K562 (cell line): ENCODE measurements around the gene IL10. TPM values are rescaled to one million over a fixed set of nuclear protein-coding genes. Genes with fewer than 3 reads are reported as not detected.

Experiments used
- CEBPG ChIP-seq, 3 experiments: fragments of 200-800 bp in 1 of 3; sonication (Bioruptor generic) in 1 of 3; sonication (generic) in 1 of 3; formaldehyde crosslinking in 1 of 3; IDR thresholded peaks in 2 of 3; conservative IDR thresholded peaks in 1 of 3; 2 replicates each; pipeline versions ENCODE4 v1.6.1 to v1.8.0; 2016 to 2022; ENCODE audit warnings: missing compliant biosample characterization in 2 of 3, missing genetic modification characterization in 2 of 3, mild to moderate bottlenecking in 1 of 3, missing genetic modification reagents in 1 of 3
- DPF2 ChIP-seq: fragments of 450-650 bp; IDR thresholded peaks from 2 replicates; pipeline ENCODE4 v1.6.1; 2016
- ELF4 ChIP-seq: fragments of 450-650 bp; formaldehyde crosslinking; IDR thresholded peaks from 2 replicates; pipeline ENCODE4 v1.4.0; 2022; ENCODE audit warnings: missing genetic modification characterization
- ETV1 ChIP-seq: fragments of 450-650 bp; conservative IDR thresholded peaks from 2 replicates; pipeline ENCODE4 v1.6.1; 2016; ENCODE audit warnings: missing genetic modification characterization, control low read depth, low read depth, missing compliant biosample characterization
- ETV5 ChIP-seq: sonication (generic); formaldehyde crosslinking; IDR thresholded peaks from 2 replicates; pipeline ENCODE4 v1.4.0; 2020; ENCODE audit warnings: low read depth, mild to moderate bottlenecking, missing genetic modification reagents
- MAFK ChIP-seq: IDR thresholded peaks from 2 replicates; pipeline ENCODE4 v1.6.1; 2011; ENCODE audit warnings: low read length, improper control_type of control experiment
- MEIS2 ChIP-seq: fragments of 450-650 bp; IDR thresholded peaks from 2 replicates; pipeline ENCODE4 v1.6.1; 2014; ENCODE audit warnings: mild to moderate bottlenecking; ENCODE audit not compliant: partially characterized antibody
- NBN ChIP-seq: fragments of 450-650 bp; IDR thresholded peaks from 2 replicates; pipeline ENCODE4 v1.6.1; 2016; ENCODE audit warnings: low read depth, mild to moderate bottlenecking
- SMARCC2 ChIP-seq: fragments of 450-650 bp; IDR thresholded peaks from 2 replicates; pipeline ENCODE4 v1.6.1; 2017; ENCODE audit warnings: antibody characterized with exemption, moderate library complexity, mild to moderate bottlenecking, low read depth
- YBX1 ChIP-seq: fragments of 450-650 bp; IDR thresholded peaks from 2 replicates; pipeline ENCODE4 v1.7.1; 2016; ENCODE audit warnings: mild to moderate bottlenecking
- polyA plus RNA-seq, 8 experiments: library from polyadenylated mRNA; depleted of rRNA in 4 of 8; stranded (reverse) in 5 of 8; unstranded in 3 of 8; fragments of >200 nt; fragmentation: Nextera tagmentation in 2 of 8; fragmentation: Illumina TruSeq in 1 of 8; extraction: Ambion mirVana in 2 of 8; extraction: Trizol in 1 of 8; gene quantifications; 2 replicates each; pipeline versions ENCODE4 v1.2.1 to v1.2.3, GENCODE V29; 2011 to 2014; ENCODE audit warnings: inconsistent platforms in 1 of 8, missing spikeins in 1 of 8
- total RNA-seq, 7 experiments: library from RNA; depleted of rRNA in 6 of 7; stranded (reverse); fragments of >200 nt in 6 of 7; fragmentation: Illumina TruSeq in 2 of 7; extraction: Trizol in 2 of 7; gene quantifications; 2 replicates each; pipeline versions ENCODE4 v1.2.1 to v1.2.3, GENCODE V29; 2011 to 2021; ENCODE audit warnings: low replicate concordance in 1 of 7
- TF ChIP-seq, protein P1 (sequence below), 2 experiments: fragments of 450-650 bp; IDR thresholded peaks; 2 replicates each; pipeline ENCODE4 v1.6.1; 2016; ENCODE audit warnings: mild to moderate bottlenecking in 2 of 2, borderline replicate concordance in 1 of 2, low read depth in 1 of 2, moderate library complexity in 1 of 2
- TF ChIP-seq, protein P2 (sequence below), 3 experiments: fragments of 200-800 bp in 1 of 3; fragments of 250-450 bp in 1 of 3; fragments of 450-650 bp in 1 of 3; sonication (Bioruptor Pico) in 1 of 3; sonication (Bioruptor generic) in 1 of 3; formaldehyde crosslinking in 1 of 3; IDR thresholded peaks; 2 replicates each; pipeline versions ENCODE4 v1.6.1 to v1.8.0; 2016 to 2022; ENCODE audit warnings: mild to moderate bottlenecking in 2 of 3, missing genetic modification characterization in 2 of 3, missing compliant biosample characterization in 1 of 3, moderate library complexity in 1 of 3
- TF ChIP-seq, protein P3 (sequence below): fragments of 450-650 bp; IDR thresholded peaks from 2 replicates; pipeline ENCODE4 v1.6.1; 2016; ENCODE audit warnings: low read depth, mild to moderate bottlenecking, moderate library complexity

The IL10 gene
- total and polyA plus RNA-seq, 9 of the 15 experiments (the other 6 are each of a cell fraction or from before 2014, with no cell fraction given) = 0.29 TPM; not detected in 8

DNA sequence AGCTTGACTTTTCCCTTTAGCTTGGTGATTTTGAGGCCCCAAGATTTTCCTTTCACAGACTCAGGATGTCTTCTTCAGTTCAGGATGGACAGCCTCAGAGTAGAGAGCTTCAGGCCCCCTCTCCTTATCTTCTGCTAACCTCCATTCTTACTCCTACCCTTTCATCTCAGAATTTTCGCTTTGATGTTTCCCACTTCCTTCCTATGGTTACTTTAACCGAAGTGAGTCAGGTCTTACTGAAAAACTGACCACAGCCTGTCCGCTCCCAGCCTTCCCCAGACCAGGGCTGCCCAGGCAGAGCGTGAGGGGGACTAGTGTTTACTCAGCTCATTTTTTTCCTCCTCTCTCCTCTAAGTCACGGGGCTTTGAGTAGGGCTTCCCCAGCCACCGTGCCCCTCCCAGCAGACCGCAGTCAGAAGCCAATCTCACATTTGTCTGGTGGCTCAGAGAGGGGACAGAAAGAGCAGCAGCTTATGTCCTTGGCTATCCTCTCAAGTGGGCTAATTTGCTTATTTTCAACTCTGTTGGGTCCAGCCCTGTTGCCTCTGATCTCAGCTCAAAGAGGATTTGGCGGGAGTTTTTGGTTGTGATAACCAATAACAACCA is 5.9 kb downstream of the IL10 start (continued):
- TF ChIP-seq, protein P1, sequence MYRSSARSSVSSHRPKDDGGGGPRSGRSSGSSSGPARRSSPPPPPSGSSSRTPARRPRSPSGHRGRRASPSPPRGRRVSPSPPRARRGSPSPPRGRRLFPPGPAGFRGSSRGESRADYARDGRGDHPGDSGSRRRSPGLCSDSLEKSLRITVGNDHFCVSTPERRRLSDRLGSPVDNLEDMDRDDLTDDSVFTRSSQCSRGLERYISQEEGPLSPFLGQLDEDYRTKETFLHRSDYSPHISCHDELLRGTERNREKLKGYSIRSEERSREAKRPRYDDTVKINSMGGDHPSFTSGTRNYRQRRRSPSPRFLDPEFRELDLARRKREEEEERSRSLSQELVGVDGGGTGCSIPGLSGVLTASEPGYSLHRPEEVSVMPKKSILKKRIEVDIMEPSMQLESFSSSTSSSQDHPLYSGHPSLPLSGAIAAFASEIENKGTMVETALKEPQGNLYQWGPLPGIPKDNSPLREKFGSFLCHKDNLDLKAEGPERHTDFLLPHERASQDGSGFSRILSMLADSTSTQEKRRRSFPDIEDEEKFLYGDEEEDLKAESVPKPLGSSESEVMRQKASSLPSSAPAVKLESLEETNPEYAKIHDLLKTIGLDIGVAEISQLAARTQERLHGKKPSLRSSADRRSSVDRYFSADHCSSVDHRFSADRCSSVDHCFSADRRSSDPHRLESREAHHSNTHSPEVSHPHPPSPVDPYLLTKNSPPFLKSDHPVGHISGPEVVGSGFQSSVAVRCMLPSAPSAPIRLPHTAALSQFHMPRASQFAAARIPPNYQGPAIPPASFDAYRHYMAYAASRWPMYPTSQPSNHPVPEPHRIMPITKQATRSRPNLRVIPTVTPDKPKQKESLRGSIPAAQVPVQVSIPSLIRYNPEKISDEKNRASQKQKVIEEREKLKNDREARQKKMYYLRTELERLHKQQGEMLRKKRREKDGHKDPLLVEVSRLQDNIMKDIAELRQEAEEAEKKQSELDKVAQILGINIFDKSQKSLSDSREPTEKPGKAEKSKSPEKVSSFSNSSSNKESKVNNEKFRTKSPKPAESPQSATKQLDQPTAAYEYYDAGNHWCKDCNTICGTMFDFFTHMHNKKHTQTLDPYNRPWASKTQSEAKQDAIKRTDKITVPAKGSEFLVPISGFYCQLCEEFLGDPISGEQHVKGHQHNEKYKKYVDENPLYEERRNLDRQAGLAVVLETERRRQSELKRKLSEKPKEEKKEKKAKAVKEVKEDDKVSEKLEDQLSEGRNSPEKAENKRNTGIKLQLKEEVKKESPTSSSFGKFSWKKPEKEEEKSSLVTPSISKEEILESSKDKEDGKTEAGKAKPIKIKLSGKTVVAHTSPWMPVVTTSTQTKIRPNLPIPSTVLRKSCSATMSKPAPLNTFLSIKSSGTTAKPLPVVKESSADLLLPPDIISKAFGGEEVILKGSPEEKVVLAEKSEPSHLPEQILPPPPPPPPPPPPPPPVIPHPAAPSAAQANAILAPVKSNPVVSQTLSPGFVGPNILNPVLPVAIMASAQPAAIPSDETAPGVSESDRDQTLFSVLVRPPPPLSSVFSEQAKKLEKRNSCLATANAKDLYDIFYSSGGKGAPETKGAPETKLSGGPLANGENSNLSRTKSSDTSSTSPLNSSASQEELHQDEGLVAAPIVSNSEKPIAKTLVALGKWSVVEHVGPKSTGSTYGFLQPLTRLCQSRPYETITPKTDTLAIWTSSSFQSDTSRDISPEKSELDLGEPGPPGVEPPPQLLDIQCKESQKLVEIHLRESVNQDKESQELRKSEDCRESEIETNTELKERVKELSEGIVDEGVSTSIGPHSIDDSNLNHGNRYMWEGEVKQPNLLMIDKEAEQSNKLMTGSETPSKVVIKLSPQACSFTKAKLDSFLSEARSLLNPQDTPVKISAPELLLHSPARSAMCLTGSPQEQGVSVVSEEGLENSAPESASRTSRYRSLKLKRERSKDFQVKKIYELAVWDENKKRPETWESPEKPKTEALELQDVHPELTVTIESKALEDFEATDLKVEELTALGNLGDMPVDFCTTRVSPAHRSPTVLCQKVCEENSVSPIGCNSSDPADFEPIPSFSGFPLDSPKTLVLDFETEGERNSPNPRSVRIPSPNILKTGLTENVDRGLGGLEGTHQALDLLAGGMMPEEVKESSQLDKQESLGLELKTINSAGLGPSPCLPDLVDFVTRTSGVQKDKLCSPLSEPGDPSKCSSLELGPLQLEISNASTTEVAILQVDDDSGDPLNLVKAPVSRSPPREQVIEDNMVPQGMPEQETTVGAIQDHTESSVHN (IDR thresholded peaks at IDR 0.05; ENCODE audit: borderline replicate concordance in 1 of 2, low read depth in 1 of 2) = peak in 1 of 2 experiments; percentile 70; a peak in 1 of 4 replicates
- peak; percentile 46; the same call in 1 of the 2 replicates for TF ChIP-seq MAFK
- peak; percentile 94 for TF ChIP-seq ETV5 (CRISPR knock-in tag)
- TF ChIP-seq ETV1 (tag) = peak; percentile 82
- TF ChIP-seq SMARCC2 = peak; percentile 54; the same call in 1 of the 2 replicates
- peak; percentile 89 for TF ChIP-seq DPF2
- TF ChIP-seq ELF4 (CRISPR knock-in tag) = 0 out of 2 replicates have a peak, but pooled peaks have one; percentile 55
- TF ChIP-seq, protein P2, sequence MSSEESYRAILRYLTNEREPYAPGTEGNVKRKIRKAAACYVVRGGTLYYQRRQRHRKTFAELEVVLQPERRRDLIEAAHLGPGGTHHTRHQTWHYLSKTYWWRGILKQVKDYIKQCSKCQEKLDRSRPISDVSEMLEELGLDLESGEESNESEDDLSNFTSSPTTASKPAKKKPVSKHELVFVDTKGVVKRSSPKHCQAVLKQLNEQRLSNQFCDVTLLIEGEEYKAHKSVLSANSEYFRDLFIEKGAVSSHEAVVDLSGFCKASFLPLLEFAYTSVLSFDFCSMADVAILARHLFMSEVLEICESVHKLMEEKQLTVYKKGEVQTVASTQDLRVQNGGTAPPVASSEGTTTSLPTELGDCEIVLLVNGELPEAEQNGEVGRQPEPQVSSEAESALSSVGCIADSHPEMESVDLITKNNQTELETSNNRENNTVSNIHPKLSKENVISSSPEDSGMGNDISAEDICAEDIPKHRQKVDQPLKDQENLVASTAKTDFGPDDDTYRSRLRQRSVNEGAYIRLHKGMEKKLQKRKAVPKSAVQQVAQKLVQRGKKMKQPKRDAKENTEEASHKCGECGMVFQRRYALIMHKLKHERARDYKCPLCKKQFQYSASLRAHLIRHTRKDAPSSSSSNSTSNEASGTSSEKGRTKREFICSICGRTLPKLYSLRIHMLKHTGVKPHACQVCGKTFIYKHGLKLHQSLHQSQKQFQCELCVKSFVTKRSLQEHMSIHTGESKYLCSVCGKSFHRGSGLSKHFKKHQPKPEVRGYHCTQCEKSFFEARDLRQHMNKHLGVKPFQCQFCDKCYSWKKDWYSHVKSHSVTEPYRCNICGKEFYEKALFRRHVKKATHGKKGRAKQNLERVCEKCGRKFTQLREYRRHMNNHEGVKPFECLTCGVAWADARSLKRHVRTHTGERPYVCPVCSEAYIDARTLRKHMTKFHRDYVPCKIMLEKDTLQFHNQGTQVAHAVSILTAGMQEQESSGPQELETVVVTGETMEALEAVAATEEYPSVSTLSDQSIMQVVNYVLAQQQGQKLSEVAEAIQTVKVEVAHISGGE (CRISPR knock-in tag; IDR thresholded peaks at IDR 0.05) = no peak
- TF ChIP-seq, protein P3, sequence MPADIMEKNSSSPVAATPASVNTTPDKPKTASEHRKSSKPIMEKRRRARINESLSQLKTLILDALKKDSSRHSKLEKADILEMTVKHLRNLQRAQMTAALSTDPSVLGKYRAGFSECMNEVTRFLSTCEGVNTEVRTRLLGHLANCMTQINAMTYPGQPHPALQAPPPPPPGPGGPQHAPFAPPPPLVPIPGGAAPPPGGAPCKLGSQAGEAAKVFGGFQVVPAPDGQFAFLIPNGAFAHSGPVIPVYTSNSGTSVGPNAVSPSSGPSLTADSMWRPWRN = peak; percentile 81
- TF ChIP-seq YBX1 = no peak
- peak; percentile 35 for TF ChIP-seq MEIS2
- no peak for TF ChIP-seq CEBPG (CRISPR knock-in tag; IDR thresholded peaks at IDR 0.05)
- no peak for TF ChIP-seq CEBPG (tag; conservative IDR thresholded peaks at IDR 0.05 in 1 of 2, IDR thresholded peaks at IDR 0.05 in 1 of 2)
- TF ChIP-seq NBN = peak; percentile 72; the same call in 1 of the 2 replicates
